NCI-H510A treated with DMSO at 0.1 percent for 48 hours (cell line): ENCODE results near the gene LPCAT4.
A peak's percentile ranks its signal among the peaks of the same experiment; 100 is the strongest.
"Not testable (repeated sequence)": the region's sequence is repeated elsewhere in the genome, so short reads cannot be mapped to it uniquely, and the experiment has no call there.

Source experiments
- DNase-seq: peaks from one replicate; lab custom pipeline; 2025; lab: John Stamatoyannopoulos, UW

The LPCAT4 gene

DNA sequence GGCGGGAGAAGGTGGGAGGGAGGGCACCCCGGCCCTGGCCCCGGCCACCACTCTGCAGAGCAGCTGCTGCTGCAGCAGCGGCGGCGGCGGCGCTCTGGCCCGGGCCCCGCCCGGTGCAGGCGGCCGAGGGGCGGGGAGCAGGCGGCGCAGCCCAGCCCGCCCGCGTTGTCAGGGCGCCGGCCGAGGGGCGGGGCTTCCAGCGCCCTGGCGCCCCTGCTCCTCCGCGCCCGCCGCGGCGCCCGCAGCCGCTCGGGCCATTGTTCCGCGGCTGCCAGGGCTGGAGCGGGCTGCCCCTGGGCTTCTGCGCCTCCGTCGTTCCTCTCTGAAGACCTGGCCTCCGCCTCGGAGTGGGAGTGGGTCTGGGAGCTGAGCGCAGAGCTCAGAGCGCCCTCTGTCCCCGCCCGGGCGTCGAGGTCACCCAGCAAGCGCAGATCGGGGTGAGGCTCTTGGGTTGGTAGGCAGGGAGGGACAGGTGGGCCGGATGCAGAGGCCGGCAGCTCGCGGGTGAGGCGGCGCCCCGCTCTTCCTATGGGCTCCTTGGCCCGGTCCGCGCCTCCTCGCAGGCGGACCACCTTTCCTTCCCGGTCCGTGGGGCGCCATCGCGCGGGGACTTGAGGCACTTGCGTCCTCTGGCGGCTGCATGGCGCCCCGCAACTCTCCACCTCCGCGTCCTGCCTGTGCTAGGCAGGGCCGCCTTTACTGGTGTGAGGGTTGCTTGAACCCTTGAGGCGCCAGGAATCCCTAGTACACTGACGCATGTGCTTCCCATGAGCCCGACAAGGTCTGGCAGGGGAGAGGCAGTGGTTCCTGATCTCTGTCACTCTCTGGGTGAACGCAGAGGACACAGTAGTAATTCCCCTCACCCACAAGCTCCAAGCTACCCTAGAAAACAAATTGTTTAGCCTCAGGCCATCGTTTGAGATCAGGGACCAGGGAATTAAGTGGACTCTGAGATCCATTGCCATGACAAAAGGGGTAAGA lies at the start of gene LPCAT4:
TSS of gene LPCAT4 (minus strand) at position 96 of the 981 bp plus-strand sequence. CDS start 96 bp downstream, outside the sequence.
- peak; percentile 63 for DNase-seq

DNA sequence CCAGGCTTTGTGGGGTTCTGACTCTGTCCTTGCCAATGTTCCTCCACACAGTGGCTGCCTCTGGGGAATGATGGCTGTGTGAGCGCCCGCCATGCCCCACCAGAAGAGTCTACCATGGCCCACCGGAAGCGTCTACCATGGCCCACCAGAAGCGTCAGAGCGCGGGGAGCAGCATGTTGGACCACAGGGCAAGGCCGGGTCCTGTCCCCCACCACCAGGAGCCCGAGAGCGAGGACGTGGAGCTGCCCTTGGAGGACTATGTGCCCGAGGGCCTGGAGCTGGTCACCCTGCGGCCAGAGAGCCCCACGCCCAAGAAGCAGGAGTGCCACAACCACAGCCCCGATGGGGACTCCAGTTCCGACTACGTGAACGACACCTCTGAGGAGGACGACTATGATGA lies 42.5 kb upstream of the LPCAT4 start:
- not testable (repeated sequence) for DNase-seq

DNA sequence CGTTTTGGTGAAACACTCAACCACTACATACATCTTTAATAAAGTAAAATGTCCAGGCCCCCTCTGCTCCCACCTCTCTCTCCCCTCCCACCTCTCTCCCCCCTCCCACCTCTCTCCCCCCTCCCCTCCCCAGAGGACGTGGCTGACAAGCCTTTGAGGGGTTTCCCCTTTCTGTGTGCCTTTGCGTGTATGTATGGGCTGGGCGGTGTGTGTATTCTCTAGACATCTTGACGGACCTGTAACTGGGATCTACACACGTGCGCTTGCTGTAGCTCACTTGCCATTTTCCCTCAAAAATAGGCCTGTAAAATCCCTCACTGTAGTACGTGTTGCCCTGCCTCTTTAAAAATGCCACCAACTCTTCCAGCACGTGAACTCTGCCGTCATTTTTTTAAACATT lies 42.0 kb upstream of the LPCAT4 start:
- DNase-seq, result not testable (repeated sequence)

DNA sequence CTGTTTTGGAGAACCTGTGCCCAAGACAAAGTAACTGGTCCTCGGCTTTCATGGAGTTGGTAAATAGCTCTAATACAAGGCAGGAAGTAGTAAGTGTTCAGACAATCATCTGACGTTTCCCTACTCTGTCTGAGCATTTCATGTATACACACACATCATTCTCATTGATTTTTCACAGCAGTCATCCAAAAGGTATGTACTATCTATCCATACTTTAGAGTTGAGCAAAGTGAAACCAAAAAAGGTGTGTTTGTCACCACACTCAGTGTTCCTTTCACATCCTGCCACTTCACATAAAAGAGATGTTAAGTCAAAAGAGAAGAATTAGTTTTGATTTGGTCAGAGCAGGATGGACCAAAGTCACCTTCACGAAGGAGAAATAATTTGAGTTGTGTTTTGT lies 36.9 kb upstream of the LPCAT4 start:
- not testable (repeated sequence) for DNase-seq

- DNase-seq, result not testable (repeated sequence)
Measured at GRCh38 chr15:34403160-34403598, 36.2 kb upstream of the LPCAT4 start.

DNA sequence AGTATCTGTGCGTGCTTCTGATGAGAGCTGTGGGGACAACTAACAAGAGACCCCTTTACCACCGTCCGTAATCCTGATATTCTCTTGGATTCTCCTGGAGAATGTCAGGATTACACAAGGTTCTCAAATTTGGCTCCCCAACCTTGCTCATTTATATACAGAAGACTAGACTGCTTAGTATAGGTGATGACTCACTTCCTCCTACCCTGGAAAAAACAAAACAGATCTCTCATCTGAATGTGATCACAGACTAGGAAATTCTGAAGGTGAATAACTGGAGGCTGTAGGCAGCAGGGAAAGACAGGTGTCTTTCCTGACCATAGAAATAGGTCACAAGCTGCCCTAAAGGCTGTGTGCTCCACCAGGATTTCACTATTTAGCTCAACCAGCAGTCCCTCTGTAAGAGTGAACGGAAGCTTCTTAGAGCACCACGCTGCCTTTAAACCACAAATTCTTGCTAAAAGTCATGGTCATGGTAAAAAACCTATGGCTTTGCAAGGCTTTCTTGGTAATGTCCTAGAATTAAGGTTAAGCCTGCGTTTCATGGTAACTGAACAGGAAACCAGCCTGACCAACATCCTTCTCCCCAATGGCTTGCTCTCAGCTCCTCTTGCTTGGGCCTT lies 30.8 kb upstream of the LPCAT4 start:
- DNase-seq, result not testable (repeated sequence)

DNA sequence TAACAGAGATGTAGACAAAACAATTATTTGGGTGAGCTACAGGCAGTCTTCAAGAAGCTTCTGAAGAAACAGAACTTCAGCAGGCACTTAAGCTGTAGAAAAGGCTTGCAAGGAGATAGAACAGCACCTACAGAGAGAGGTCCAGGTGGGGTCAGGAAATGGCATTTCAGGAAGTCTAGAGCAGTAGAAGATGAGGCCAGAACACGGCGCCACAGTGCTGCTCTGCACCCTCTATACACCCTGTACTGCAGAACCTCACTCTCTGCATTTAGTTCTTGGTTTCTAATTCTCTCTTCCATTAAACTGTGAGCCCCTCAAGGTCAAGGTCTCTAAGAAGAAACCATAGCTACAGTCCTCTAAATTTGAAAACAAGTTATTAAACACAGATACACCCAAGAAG lies 26.0 kb upstream of the LPCAT4 start:
- not testable (repeated sequence) for DNase-seq

- DNase-seq, result not testable (repeated sequence)
Measured at GRCh38 chr15:34389594-34390086, 22.6 kb upstream of the LPCAT4 start.

GRCh38 chr15:34381829-34382521 lies 15.0 kb upstream of the LPCAT4 start:
- DNase-seq, result not testable (repeated sequence)

- DNase-seq, result not testable (repeated sequence)
Measured at GRCh38 chr15:34380491-34380890, 13.5 kb upstream of the LPCAT4 start.

DNA sequence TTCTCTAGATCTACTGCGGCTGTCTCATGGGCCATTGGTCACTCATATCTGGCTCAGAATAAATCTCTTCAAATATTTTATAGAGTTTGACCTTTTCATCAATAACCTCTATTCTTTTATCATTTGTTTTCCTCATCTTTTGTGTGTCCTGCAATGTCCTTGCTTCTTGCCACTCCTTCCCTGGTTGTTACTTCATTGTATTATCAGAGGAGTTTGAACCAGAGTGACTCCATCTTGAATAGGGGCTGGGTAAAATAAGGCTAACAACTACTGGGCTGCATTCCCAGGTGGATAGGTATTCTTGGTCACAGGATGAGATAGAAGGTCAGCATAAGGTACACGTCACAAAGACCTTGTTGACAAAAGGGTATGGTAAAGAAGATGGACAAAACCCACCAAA lies 9.9 kb upstream of the LPCAT4 start:
- DNase-seq, result no peak

DNA sequence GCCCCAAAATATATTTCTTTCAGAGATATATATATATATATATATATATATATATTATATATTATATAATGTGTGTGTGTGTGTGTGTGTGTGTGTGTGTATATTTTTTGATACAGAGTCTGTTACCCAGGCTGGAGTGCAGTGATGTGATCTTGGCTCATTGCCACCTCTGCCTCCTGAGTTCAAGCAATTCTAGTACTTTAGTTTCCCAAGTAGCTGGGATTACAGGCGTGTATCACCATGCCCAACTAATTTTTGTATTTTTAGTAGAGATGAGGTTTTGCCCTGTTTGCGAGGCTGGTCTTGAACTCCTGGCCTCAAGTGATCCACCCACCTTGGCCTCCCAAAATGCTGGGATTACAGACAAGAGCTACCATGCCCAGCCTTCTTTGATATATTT lies 8.5 kb upstream of the LPCAT4 start:
- not testable (repeated sequence) for DNase-seq

DNA sequence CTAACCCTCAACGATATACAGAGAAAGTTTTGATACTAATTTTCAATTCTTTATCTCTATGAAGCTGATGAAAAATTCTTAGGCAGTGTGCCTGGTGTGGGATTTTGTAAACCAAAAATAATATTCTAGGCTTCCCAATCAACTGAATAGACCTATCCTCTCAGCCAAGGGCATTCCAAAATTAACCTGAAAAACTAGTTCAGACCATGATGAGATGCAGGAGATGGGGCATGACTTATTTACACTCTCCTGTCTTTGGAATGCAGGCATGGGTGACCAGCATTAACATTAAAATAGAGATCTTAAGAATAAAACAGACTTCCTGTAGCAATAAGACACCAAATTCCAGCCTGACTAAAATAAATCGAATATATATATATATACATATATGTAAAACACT lies 7.8 kb upstream of the LPCAT4 start:
- DNase-seq, result no peak

DNA sequence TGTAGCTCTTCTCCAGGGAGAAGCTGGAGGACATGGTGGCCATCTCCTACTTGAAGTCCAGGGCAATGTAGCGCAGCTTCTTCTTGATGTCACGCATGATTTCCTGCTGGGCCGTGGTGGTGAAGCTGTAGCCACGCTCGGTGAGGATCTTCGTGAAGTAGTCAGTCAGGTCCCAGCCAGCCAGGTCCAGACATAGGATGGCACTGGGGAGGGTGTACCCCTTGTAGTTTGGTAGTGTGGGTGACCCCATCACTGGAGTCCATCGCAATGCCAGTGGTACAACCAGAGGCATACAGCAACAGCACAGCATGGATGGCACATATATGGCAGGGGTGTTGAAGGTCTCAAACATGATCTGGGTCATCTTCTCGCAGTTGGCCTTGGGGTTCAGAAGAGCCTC lies 7.0 kb upstream of the LPCAT4 start:
- no peak for DNase-seq

- DNase-seq, result no peak
Measured at GRCh38 chr15:34370643-34371042, 3.6 kb upstream of the LPCAT4 start.

DNA sequence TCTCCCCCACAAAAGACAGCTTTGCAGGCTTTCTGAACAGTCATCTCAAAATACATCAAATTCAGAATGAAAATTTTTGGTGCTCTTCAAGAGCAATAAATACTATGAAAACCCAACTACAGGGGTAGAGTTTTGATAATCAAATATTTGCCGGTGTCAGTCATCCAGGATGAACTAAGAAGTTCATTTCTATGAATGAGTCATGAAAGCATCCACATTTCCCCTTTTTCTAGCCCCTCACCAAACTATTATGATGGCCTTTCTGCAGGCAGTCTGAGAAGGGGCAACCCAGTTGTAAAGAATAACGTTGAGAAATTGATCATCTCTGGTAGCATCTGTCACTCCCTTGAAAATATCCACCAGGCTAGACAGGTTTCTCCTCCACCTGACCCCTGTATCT lies 3.1 kb upstream of the LPCAT4 start:
- no peak for DNase-seq

GRCh38 chr15:34366271-34367065 lies 528 bp downstream of the LPCAT4 start:
- DNase-seq, result peak; percentile 45

DNA sequence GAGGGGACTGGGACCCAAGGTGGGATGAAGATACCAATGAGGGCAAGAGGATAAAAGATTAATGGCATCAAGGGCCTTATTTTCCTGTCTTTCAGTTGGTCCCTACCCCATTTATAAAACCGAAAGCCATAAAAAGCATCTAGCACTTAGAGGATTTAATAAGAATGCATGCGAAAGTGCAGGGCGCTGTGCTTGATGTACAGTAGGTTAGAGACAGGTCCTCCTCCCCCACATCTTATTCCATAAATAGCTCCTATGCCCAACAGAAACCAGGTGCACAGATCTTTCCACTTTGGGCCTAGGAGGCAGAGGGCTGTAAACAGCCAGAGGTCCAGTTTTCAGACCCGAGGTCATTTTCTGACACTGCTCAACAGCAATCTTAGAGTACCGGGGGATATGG lies 1.2 kb downstream of the LPCAT4 start:
- DNase-seq, result no peak

GRCh38 chr15:34365091-34365825 lies 1.7 kb downstream of the LPCAT4 start:
- DNase-seq, result no peak

- no peak for DNase-seq
Measured at GRCh38 chr15:34364041-34364440, 3.0 kb downstream of the LPCAT4 start.
